Measurements from ENCODE around the gene SERINC4.

The SERINC4 gene

DNA sequence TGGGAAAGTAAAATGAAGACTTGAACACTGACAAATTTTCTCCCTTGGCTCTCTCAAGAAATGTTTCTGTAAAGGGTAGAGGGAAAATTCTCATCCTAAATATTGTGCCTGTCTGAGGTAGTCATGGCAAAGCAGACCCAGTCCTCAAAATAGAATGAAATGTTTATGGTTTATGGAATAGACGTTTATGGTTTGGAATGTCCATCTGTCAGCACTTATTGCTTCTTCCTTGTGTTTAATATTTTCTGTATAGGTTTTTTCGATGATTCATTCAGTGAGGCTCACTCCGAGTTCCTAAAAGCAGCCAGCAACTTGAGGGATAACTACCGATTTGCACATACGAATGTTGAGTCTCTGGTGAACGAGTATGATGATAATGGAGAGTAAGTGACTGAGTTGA lies 37.2 kb downstream of the SERINC4 start:
- Histone ChIP-seq H3K27me3 (ENCODE audit: insufficient read depth, poor library complexity, severe bottlenecking) (no peaks in the 10 kb centered on the region), H3K4me3 (replicated peaks; ENCODE audit: insufficient read depth, low read length) (no peak overlapping the region), H3K27ac (replicated peaks) (no peak overlapping the region)
- TF ChIP-seq, protein P1, sequence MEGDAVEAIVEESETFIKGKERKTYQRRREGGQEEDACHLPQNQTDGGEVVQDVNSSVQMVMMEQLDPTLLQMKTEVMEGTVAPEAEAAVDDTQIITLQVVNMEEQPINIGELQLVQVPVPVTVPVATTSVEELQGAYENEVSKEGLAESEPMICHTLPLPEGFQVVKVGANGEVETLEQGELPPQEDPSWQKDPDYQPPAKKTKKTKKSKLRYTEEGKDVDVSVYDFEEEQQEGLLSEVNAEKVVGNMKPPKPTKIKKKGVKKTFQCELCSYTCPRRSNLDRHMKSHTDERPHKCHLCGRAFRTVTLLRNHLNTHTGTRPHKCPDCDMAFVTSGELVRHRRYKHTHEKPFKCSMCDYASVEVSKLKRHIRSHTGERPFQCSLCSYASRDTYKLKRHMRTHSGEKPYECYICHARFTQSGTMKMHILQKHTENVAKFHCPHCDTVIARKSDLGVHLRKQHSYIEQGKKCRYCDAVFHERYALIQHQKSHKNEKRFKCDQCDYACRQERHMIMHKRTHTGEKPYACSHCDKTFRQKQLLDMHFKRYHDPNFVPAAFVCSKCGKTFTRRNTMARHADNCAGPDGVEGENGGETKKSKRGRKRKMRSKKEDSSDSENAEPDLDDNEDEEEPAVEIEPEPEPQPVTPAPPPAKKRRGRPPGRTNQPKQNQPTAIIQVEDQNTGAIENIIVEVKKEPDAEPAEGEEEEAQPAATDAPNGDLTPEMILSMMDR (IDR thresholded peaks at IDR 0.05; ENCODE audit: insufficient read depth, low read length): no peak
- TF ChIP-seq SPI1 (IDR thresholded peaks at IDR 0.05; ENCODE audit: borderline replicate concordance, low read depth): no peak
- TF ChIP-seq GABPA (IDR thresholded peaks at IDR 0.05; ENCODE audit: low read depth): no peak
- TF ChIP-seq POLR2AphosphoS5 (IDR thresholded peaks at IDR 0.05; ENCODE audit: low read depth): no peak
- no peak for TF ChIP-seq REST (IDR thresholded peaks at IDR 0.05; ENCODE audit: insufficient replicate concordance, low read depth)
- DNase-seq (ENCODE audit: low read depth in 1 of 2, low spot score in 1 of 2): no peak

DNA sequence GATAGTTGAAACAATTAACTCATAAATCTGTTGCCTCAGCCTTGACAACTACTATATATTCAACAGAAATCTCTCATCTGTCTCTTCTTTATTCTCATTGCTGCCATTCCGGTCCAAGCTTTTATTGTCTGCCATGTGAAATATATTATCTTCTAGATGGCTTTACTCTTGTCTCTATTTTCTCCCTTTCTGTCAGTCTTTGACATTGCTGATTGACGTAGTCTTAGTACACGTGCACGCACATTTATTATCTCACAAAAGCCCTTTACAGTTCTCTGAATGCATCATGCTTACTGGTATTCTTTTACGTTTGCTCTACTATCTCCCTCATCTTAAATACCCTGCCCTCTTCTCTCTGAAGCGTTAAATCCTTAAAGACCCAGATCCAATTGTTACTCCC lies 48.1 kb downstream of the SERINC4 start:
- Histone ChIP-seq H3K27ac (replicated peaks) (no peak overlapping the region), H3K4me3 (replicated peaks; ENCODE audit: insufficient read depth, low read length) (no peak overlapping the region), H3K27me3 (ENCODE audit: insufficient read depth, poor library complexity, severe bottlenecking) (no peaks in the 10 kb centered on the region)
- no peak for TF ChIP-seq GABPA (IDR thresholded peaks at IDR 0.05; ENCODE audit: low read depth)
- TF ChIP-seq, protein P1 (IDR thresholded peaks at IDR 0.05; ENCODE audit: insufficient read depth, low read length): no peak
- no peak for TF ChIP-seq POLR2AphosphoS5 (IDR thresholded peaks at IDR 0.05; ENCODE audit: low read depth)
- no peak for TF ChIP-seq SPI1 (IDR thresholded peaks at IDR 0.05; ENCODE audit: borderline replicate concordance, low read depth)
- TF ChIP-seq REST (IDR thresholded peaks at IDR 0.05; ENCODE audit: insufficient replicate concordance, low read depth): no peak
- DNase-seq (ENCODE audit: low read depth in 1 of 2, low spot score in 1 of 2): no peak

DNA sequence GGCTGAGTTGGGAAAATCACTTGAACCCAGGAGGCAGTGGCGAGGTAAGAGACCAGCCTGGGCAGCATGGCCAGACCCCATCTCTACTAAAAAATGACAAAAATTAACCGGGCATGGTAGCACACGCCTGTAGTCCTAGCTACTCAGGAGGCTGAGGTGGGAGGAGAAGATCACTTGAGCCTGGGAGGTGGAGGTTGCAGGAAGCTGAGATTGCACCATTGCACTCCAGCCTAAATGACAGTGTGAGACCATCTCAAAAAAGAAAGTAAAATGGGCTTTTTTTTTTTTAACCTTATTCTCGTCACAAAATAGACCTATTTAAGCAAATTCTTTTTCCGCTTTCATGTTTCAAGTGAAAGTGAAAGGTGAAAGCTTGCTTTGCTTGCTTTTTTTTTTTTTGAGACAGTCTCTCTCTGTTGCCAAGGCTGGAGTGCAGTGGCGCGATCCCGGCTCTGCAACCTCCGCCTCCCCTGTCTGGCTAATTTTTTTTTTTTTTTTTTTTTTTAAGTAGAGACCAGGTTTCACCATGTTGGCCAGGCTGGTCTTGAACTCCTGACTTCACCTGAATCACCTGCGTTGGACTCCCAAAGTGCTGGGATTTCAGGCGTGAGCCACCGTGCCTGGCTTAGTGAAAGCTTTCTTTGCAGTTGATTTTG lies 50.2 kb downstream of the SERINC4 start:
- Histone ChIP-seq H3K4me3 (replicated peaks; ENCODE audit: insufficient read depth, low read length) (no peak overlapping the region), H3K27ac (replicated peaks) (no peak overlapping the region), H3K27me3 (ENCODE audit: insufficient read depth, poor library complexity, severe bottlenecking) (no peaks in the 10 kb centered on the region)
- DNase-seq (ENCODE audit: low read depth in 1 of 2, low spot score in 1 of 2): peak in 1 of 2 experiments; percentile 7
- TF ChIP-seq POLR2AphosphoS5 (IDR thresholded peaks at IDR 0.05; ENCODE audit: low read depth) (no peak), GABPA (IDR thresholded peaks at IDR 0.05; ENCODE audit: low read depth) (no peak), SPI1 (IDR thresholded peaks at IDR 0.05; ENCODE audit: borderline replicate concordance, low read depth) (no peak)
- TF ChIP-seq, protein P1 (IDR thresholded peaks at IDR 0.05; ENCODE audit: insufficient read depth, low read length): no peak

GRCh38 chr15:43748376-43748775 lies 51.6 kb downstream of the SERINC4 start:
- Histone ChIP-seq H3K4me3 (replicated peaks; ENCODE audit: insufficient read depth, low read length) (peak overlapping the region; percentile 81), H3K27me3 (ENCODE audit: insufficient read depth, poor library complexity, severe bottlenecking) (no peaks in the 10 kb centered on the region), H3K27ac (replicated peaks) (no peak overlapping the region)
- TF ChIP-seq POLR2AphosphoS5 (IDR thresholded peaks at IDR 0.05; ENCODE audit: low read depth): no peak
- no peak for TF ChIP-seq SPI1 (IDR thresholded peaks at IDR 0.05; ENCODE audit: borderline replicate concordance, low read depth)
- TF ChIP-seq REST (IDR thresholded peaks at IDR 0.05; ENCODE audit: insufficient replicate concordance, low read depth): no peak
- TF ChIP-seq, protein P1 (IDR thresholded peaks at IDR 0.05; ENCODE audit: insufficient read depth, low read length): no peak
- no peak for TF ChIP-seq GABPA (IDR thresholded peaks at IDR 0.05; ENCODE audit: low read depth)
- DNase-seq (ENCODE audit: low read depth in 1 of 2, low spot score in 1 of 2): no peak

Measured in HL-60 (cell line).